A549 (cell line): Measurements from ENCODE around the gene IFIT1. TPM values are rescaled to one million over a fixed set of nuclear protein-coding genes. Genes with fewer than 3 reads are reported as not detected.

Source experiments
- ATAC-seq, 2 experiments: fragments of 200-7000 bp in 1 of 2; fragments of >200 bp in 1 of 2; cut with Nextera tagmentation in 1 of 2; cut with Tn5 transposase in 1 of 2; 3 replicates each; pipeline versions ENCODE4 v1.8.0 to v1.9.1; 2018 to 2020; ENCODE audit warnings: mild to moderate bottlenecking in 1 of 2, moderate library complexity in 1 of 2
- CTCF ChIA-PET: fragments of 300-600 bp; sonication (Branson Sonifier 250); formaldehyde crosslinking; extraction: SDS; loops from one replicate; lab custom pipeline; 2021; ENCODE audit warnings: antibody characterized with exemption, inconsistent platforms; lab: Yijun Ruan, JAX
- POLR2A ChIA-PET: fragments of 350-600 bp; formaldehyde crosslinking; extraction: SDS; loops from one replicate; lab custom pipeline; 2021; ENCODE audit warnings: antibody characterized with exemption, inconsistent platforms; lab: Yijun Ruan, JAX
- DNase-seq, 2 experiments: peaks; one replicate each; pipeline versions ENCODE4 v3.0.0 to v3.0.0-alpha.2; 2011 to 2016; ENCODE audit warnings: low read depth in 1 of 2, low spot score in 1 of 2
- FAIRE-seq: peaks from 2 replicates; lab custom pipeline; 2011; peaks lifted over from hg19 to GRCh38; lab: Jason Lieb, UNC
- H3K27ac ChIP-seq, 2 experiments: fragments of >200 bp; sonication (Bioruptor Twin); formaldehyde crosslinking; 3 replicates each; pipeline ENCODE4 v1.5.1; 2016 to 2017
- H3K4me1 ChIP-seq: fragments of >200 bp; sonication (Bioruptor Twin); formaldehyde crosslinking; 3 replicates; pipeline ENCODE4 v1.6.1; 2016
- H3K4me2 ChIP-seq: fragments of >200 bp; sonication (Bioruptor Twin); formaldehyde crosslinking; 3 replicates; pipeline ENCODE4 v1.6.1; 2016
- H3K4me3 ChIP-seq: fragments of >200 bp; sonication (Bioruptor Twin); formaldehyde crosslinking; 3 replicates; pipeline ENCODE4 v1.5.1; 2016
- H3K9me3 ChIP-seq: fragments of >200 bp; sonication (Bioruptor Twin); formaldehyde crosslinking; 3 replicates; pipeline ENCODE4 v1.6.1; 2016
- BHLHE40 ChIP-seq: IDR thresholded peaks from 2 replicates; pipeline ENCODE4 v1.6.1; 2012; ENCODE audit warnings: low read depth, low read length, inconsistent platforms
- CBX2 ChIP-seq: fragments of 200-600 bp; sonication (generic); IDR thresholded peaks from 2 replicates; pipeline ENCODE4 v1.6.1; 2016; ENCODE audit warnings: low read depth, mild to moderate bottlenecking, borderline replicate concordance
- CBX8 ChIP-seq: fragments of 200-600 bp; sonication (generic); IDR thresholded peaks from 2 replicates; pipeline ENCODE4 v1.6.1; 2016
- CEBPB ChIP-seq, 2 experiments: fragments of >200 bp in 1 of 2; sonication (Bioruptor Twin) in 1 of 2; formaldehyde crosslinking in 1 of 2; IDR thresholded peaks; 2 replicates each; pipeline ENCODE4 v1.6.1; 2012 to 2016
- E2F6 ChIP-seq: IDR thresholded peaks from 2 replicates; pipeline ENCODE4 v1.6.1; 2012; ENCODE audit warnings: low read depth, borderline replicate concordance
- EHMT2 ChIP-seq: fragments of 200-600 bp; sonication (generic); IDR thresholded peaks from 2 replicates; pipeline ENCODE4 v1.6.1; 2016; ENCODE audit warnings: antibody characterized with exemption, low read depth, mild to moderate bottlenecking, moderate library complexity
- HMGXB4 ChIP-seq: fragments of 250-450 bp; sonication (Bioruptor Pico); IDR thresholded peaks from 2 replicates; pipeline ENCODE4 v1.5.0; 2021; ENCODE audit warnings: mild to moderate bottlenecking, moderate library complexity, borderline replicate concordance
- HOXA7 ChIP-seq: fragments of 250-450 bp; sonication (Bioruptor Pico); IDR thresholded peaks from 2 replicates; pipeline ENCODE4 v1.5.0; 2020; ENCODE audit warnings: mild to moderate bottlenecking, moderate library complexity
- JUN ChIP-seq, 2 experiments: fragments of >200 bp; sonication (Bioruptor Twin); formaldehyde crosslinking; IDR thresholded peaks; 2 replicates in 1 of 2; 3 replicates in 1 of 2; pipeline ENCODE4 v1.6.1; 2016 to 2017
- JUNB ChIP-seq: fragments of >200 bp; sonication (Bioruptor Twin); formaldehyde crosslinking; IDR thresholded peaks from 2 replicates; pipeline ENCODE4 v1.6.1; 2016
- KDM1A ChIP-seq: fragments of 200-600 bp; sonication (generic); IDR thresholded peaks from 2 replicates; pipeline ENCODE4 v1.6.1; 2016; ENCODE audit warnings: low read depth, mild to moderate bottlenecking
- KDM5A ChIP-seq: fragments of 200-600 bp; sonication (generic); IDR thresholded peaks from 2 replicates; pipeline ENCODE4 v1.6.1; 2016; ENCODE audit warnings: antibody characterized with exemption, mild to moderate bottlenecking
- MAFK ChIP-seq: fragments of 450-650 bp; IDR thresholded peaks from 2 replicates; pipeline ENCODE4 v1.6.1; 2014; ENCODE audit not compliant: partially characterized antibody
- MAX ChIP-seq: IDR thresholded peaks from 2 replicates; pipeline ENCODE4 v1.6.1; 2012
- MAZ ChIP-seq: fragments of 150-350 bp; IDR thresholded peaks from 2 replicates; pipeline ENCODE4 v1.6.1; 2014; ENCODE audit warnings: antibody characterized with exemption, low read depth, low read length, borderline replicate concordance
- MYC ChIP-seq: IDR thresholded peaks from 2 replicates; pipeline ENCODE4 v1.6.1; 2012; ENCODE audit warnings: mild to moderate bottlenecking, inconsistent platforms, low read length, improper control_type of control experiment, borderline replicate concordance
- NFE2L2 ChIP-seq: fragments of 150-350 bp; conservative IDR thresholded peaks from 2 replicates; pipeline ENCODE4 v1.6.1; 2014; ENCODE audit warnings: low read length
- NPAS2 ChIP-seq: fragments of 250-450 bp; sonication (Bioruptor Pico); IDR thresholded peaks from 2 replicates; pipeline ENCODE4 v1.8.0; 2022; ENCODE audit warnings: mild to moderate bottlenecking, moderate library complexity, borderline replicate concordance
- POLR2AphosphoS2 ChIP-seq: conservative IDR thresholded peaks from 2 replicates; pipeline ENCODE4 v1.6.1; 2012; ENCODE audit warnings: low read length, improper control_type of control experiment, inconsistent platforms
- RAD21 ChIP-seq, 2 experiments: fragments of >200 bp in 1 of 2; sonication (Bioruptor Twin) in 1 of 2; formaldehyde crosslinking in 1 of 2; IDR thresholded peaks in 1 of 2; conservative IDR thresholded peaks in 1 of 2; 2 replicates in 1 of 2; 3 replicates in 1 of 2; pipeline ENCODE4 v1.6.1; 2012 to 2018; ENCODE audit warnings: inconsistent platforms in 1 of 2
- RCOR1 ChIP-seq: fragments of 150-350 bp; IDR thresholded peaks from 2 replicates; pipeline ENCODE4 v1.6.1; 2014; ENCODE audit warnings: antibody characterized with exemption, low read length, low read depth
- RFX5 ChIP-seq: fragments of 450-650 bp; IDR thresholded peaks from 2 replicates; pipeline ENCODE4 v1.7.1; 2014; ENCODE audit warnings: antibody characterized with exemption, mild to moderate bottlenecking, moderate library complexity
- RNF2 ChIP-seq: fragments of 200-600 bp; sonication (generic); IDR thresholded peaks from 2 replicates; pipeline ENCODE4 v1.6.1; 2016; ENCODE audit warnings: low read depth, mild to moderate bottlenecking, antibody characterized with exemption, moderate library complexity, borderline replicate concordance
- SREBF2 ChIP-seq: fragments of 450-650 bp; IDR thresholded peaks from 2 replicates; pipeline ENCODE4 v1.6.1; 2014; ENCODE audit warnings: mild to moderate bottlenecking, moderate library complexity
- TP53 ChIP-seq: fragments of 250-450 bp; sonication (Bioruptor Pico); IDR thresholded peaks from 2 replicates; pipeline ENCODE4 v1.5.0; 2021; ENCODE audit warnings: mild to moderate bottlenecking, moderate library complexity
- ZC3H11A ChIP-seq: fragments of 450-650 bp; IDR thresholded peaks from 2 replicates; pipeline ENCODE4 v1.6.1; 2014; ENCODE audit warnings: antibody characterized with exemption, mild to moderate bottlenecking
- ZFP36 ChIP-seq: fragments of 450-650 bp; IDR thresholded peaks from 2 replicates; pipeline ENCODE4 v1.6.1; 2014; ENCODE audit warnings: borderline replicate concordance; ENCODE audit not compliant: partially characterized antibody
- ZSCAN20 ChIP-seq: fragments of 250-450 bp; sonication (Bioruptor Pico); IDR thresholded peaks from 2 replicates; pipeline ENCODE4 v1.8.0; 2022; ENCODE audit warnings: mild to moderate bottlenecking, moderate library complexity
- WGBS: methylation state at CpG from one replicate; pipeline ENCODE4 v1.1.6; 2017; ENCODE audit errors: missing lambda C conversion rate; 5-methylcytosine and 5-hydroxymethylcytosine counted together
- polyA plus RNA-seq, 4 experiments: library from polyadenylated mRNA; depleted of rRNA in 3 of 4; stranded (reverse); fragments of >200 nt; fragmentation: RNase III in 1 of 4; extraction: RNeasy Plus Mini Kit Qiagen cat#74134 plus additional on column Dnase treatment in 1 of 4; gene quantifications; 2 replicates in 3 of 4; 3 replicates in 1 of 4; pipeline ENCODE4 v1.2.3, GENCODE V29; 2011 to 2017
- TF ChIP-seq, protein P1 (sequence below): IDR thresholded peaks from 2 replicates; pipeline ENCODE4 v1.6.1; 2012
- TF ChIP-seq, protein P2 (sequence below): fragments of 450-650 bp; IDR thresholded peaks from 2 replicates; pipeline ENCODE4 v1.6.1; 2014; ENCODE audit warnings: antibody characterized with exemption

The IFIT1 gene
- polyA plus RNA-seq, 2 of the 4 experiments (the other 2 are of a cell fraction), result 2.5 to 2.8 TPM

- H3K27ac ChIP-seq, result no peak overlapping the region; a peak in 1 of 6 replicates
- DNase-seq, result no peak
- POLR2A ChIA-PET, result no interaction called here
- CTCF ChIA-PET, result interaction anchor here (0.6 to 9.1 kb wide), 12 partner anchors 14 to 143 kb away, joined by 3 to 88 read pairs (median 6); no protein-coding TSS in a partner anchor
- H3K9me3 ChIP-seq, result no peaks in the 10 kb centered on the region
- no peak overlapping the region for H3K4me2 ChIP-seq
- H3K4me3 ChIP-seq, result no peak overlapping the region
- FAIRE-seq, result no peak
- 46% methylated on average over 4 of the region's 4 CpGs for WGBS
- TF ChIP-seq NFE2L2 (no peak), ZFP36 (no peak), RCOR1 (no peak), CBX8 (no peak), ZSCAN20 (CRISPR knock-in tag) (no peak), POLR2AphosphoS2 (no peak), EHMT2 (no peak), ZC3H11A (no peak), HOXA7 (CRISPR knock-in tag) (no peak), KDM1A (no peak), KDM5A (no peak), RNF2 (no peak), TP53 (no peak), MAZ (no peak), RFX5 (no peak), CEBPB (IDR thresholded peaks at IDR 0.05) (no peak), BHLHE40 (no peak), MYC (no peak)
- TF ChIP-seq, protein P1, sequence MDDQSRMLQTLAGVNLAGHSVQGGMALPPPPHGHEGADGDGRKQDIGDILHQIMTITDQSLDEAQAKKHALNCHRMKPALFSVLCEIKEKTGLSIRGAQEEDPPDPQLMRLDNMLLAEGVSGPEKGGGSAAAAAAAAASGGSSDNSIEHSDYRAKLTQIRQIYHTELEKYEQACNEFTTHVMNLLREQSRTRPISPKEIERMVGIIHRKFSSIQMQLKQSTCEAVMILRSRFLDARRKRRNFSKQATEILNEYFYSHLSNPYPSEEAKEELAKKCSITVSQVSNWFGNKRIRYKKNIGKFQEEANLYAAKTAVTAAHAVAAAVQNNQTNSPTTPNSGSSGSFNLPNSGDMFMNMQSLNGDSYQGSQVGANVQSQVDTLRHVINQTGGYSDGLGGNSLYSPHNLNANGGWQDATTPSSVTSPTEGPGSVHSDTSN, result no peak
- H3K4me1 ChIP-seq, result peaks cover 20% of the 10 kb centered on the region
- no peak for ATAC-seq
These were observed 35.2 kb downstream of the IFIT1 start for GRCh38 chr10:89427629-89428028.

DNA sequence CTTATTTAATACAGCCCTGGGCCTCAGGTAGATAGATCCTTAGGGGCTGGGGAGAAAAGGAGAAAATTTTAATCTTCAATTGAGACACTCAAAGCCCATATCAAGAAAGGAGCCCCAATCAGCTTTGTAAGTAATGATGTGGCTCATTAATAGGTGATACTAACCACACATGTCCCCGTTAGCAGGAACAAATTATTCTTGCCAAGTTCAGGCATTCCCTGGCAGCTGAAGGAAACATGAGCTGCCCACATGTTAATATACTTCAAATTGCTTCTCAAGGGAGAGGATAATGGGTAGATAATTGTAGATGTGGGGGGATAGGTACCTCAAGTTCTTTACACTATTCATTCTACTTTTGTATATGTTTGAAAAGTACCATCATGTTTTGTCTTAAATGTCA, 36.5 kb downstream of the IFIT1 start:
- no peak for ATAC-seq
- Histone ChIP-seq H3K9me3 (no peaks in the 10 kb centered on the region), H3K27ac (no peak overlapping the region; a peak in 1 of 6 replicates), H3K4me1 (peaks cover 20% of the 10 kb centered on the region), H3K4me3 (no peak overlapping the region), H3K4me2 (no peak overlapping the region)
- POLR2A ChIA-PET, result no interaction called here
- TF ChIP-seq CBX2 (no peak), HOXA7 (CRISPR knock-in tag) (no peak), RNF2 (no peak), MAX (no peak), SREBF2 (no peak), CBX8 (no peak), ZC3H11A (no peak), JUN (IDR thresholded peaks at IDR 0.05) (no peak), MAFK (no peak), RAD21 (conservative IDR thresholded peaks at IDR 0.05 in 1 of 2, IDR thresholded peaks at IDR 0.05 in 1 of 2) (no peak), HMGXB4 (CRISPR knock-in tag) (no peak), BHLHE40 (no peak), E2F6 (no peak), POLR2AphosphoS2 (no peak), ZSCAN20 (CRISPR knock-in tag) (no peak), NPAS2 (CRISPR knock-in tag) (no peak), RFX5 (no peak), JUNB (no peak)
- TF ChIP-seq, protein P2, sequence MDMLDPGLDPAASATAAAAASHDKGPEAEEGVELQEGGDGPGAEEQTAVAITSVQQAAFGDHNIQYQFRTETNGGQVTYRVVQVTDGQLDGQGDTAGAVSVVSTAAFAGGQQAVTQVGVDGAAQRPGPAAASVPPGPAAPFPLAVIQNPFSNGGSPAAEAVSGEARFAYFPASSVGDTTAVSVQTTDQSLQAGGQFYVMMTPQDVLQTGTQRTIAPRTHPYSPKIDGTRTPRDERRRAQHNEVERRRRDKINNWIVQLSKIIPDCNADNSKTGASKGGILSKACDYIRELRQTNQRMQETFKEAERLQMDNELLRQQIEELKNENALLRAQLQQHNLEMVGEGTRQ, result no peak
- TF ChIP-seq, protein P1, result no peak
- no peak for DNase-seq
- CTCF ChIA-PET, result interaction anchor here (0.8 to 9.1 kb wide), 5 partner anchors 10 to 136 kb away, joined by 3 to 88 read pairs (median 7); no protein-coding TSS in a partner anchor
- 64% methylated on average over 1 of the region's 1 CpG for WGBS
- no peak for FAIRE-seq
